Panc1 (cell line): ENCODE measurements around the gene NEB.

Experiments used
- POLR2AphosphoS5 ChIP-seq: IDR thresholded peaks from 2 replicates; pipeline ENCODE4 v1.6.1; 2012; ENCODE audit warnings: mild to moderate bottlenecking, low read depth, low read length, moderate library complexity
- SIN3A ChIP-seq: IDR thresholded peaks from 2 replicates; pipeline ENCODE4 v1.6.1; 2012; ENCODE audit warnings: low read depth, mild to moderate bottlenecking, low read length, moderate library complexity, borderline replicate concordance; ENCODE audit not compliant: insufficient read depth
- TCF7L2 ChIP-seq: IDR thresholded peaks from 2 replicates; pipeline ENCODE4 v1.6.1; 2011; ENCODE audit warnings: mild to moderate bottlenecking, low read depth, low read length, inconsistent platforms
- TF ChIP-seq, protein P1 (sequence below): fragments of 450-650 bp; IDR thresholded peaks from 2 replicates; pipeline ENCODE4 v1.5.1; 2017; ENCODE audit warnings: mild to moderate bottlenecking
- TF ChIP-seq, protein P2 (sequence below), 2 experiments: IDR thresholded peaks; 2 replicates each; pipeline ENCODE4 v1.6.1; 2011 to 2012; ENCODE audit warnings: low read depth in 2 of 2, control low read depth in 1 of 2, low read length in 1 of 2, mild to moderate bottlenecking in 1 of 2, moderate library complexity in 1 of 2; ENCODE audit not compliant: insufficient read depth in 1 of 2

DNA sequence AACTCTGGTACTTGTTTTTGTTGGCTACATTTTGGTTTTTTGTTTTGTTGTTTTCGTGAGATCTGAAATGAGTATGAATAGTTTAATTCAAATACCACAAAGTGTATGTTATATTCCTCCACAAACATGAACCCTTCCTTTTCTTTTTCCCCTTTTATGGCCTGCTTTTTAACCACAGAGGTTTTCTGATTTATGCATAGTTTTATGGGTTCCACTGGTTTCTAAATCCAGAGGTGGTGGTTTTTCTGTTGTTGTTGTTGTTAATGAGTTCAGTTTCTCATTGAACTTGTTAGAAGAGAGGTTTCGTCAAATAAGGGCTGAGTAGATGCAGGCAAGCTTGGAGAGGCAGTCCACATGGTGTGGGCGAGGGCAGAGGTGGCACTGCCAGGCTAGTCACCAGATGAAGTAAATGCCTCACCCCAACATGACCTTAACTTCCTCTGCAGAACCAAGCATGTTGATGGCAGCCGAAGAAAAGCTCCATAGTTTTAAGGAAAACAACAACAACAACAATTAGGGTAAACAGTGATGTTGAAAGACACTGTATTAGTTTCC lies 252.0 kb downstream of the NEB start:
- TF ChIP-seq POLR2AphosphoS5 (no peak), TCF7L2 (no peak), SIN3A (no peak)
- TF ChIP-seq, protein P1, sequence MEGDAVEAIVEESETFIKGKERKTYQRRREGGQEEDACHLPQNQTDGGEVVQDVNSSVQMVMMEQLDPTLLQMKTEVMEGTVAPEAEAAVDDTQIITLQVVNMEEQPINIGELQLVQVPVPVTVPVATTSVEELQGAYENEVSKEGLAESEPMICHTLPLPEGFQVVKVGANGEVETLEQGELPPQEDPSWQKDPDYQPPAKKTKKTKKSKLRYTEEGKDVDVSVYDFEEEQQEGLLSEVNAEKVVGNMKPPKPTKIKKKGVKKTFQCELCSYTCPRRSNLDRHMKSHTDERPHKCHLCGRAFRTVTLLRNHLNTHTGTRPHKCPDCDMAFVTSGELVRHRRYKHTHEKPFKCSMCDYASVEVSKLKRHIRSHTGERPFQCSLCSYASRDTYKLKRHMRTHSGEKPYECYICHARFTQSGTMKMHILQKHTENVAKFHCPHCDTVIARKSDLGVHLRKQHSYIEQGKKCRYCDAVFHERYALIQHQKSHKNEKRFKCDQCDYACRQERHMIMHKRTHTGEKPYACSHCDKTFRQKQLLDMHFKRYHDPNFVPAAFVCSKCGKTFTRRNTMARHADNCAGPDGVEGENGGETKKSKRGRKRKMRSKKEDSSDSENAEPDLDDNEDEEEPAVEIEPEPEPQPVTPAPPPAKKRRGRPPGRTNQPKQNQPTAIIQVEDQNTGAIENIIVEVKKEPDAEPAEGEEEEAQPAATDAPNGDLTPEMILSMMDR = no peak
- TF ChIP-seq, protein P2, sequence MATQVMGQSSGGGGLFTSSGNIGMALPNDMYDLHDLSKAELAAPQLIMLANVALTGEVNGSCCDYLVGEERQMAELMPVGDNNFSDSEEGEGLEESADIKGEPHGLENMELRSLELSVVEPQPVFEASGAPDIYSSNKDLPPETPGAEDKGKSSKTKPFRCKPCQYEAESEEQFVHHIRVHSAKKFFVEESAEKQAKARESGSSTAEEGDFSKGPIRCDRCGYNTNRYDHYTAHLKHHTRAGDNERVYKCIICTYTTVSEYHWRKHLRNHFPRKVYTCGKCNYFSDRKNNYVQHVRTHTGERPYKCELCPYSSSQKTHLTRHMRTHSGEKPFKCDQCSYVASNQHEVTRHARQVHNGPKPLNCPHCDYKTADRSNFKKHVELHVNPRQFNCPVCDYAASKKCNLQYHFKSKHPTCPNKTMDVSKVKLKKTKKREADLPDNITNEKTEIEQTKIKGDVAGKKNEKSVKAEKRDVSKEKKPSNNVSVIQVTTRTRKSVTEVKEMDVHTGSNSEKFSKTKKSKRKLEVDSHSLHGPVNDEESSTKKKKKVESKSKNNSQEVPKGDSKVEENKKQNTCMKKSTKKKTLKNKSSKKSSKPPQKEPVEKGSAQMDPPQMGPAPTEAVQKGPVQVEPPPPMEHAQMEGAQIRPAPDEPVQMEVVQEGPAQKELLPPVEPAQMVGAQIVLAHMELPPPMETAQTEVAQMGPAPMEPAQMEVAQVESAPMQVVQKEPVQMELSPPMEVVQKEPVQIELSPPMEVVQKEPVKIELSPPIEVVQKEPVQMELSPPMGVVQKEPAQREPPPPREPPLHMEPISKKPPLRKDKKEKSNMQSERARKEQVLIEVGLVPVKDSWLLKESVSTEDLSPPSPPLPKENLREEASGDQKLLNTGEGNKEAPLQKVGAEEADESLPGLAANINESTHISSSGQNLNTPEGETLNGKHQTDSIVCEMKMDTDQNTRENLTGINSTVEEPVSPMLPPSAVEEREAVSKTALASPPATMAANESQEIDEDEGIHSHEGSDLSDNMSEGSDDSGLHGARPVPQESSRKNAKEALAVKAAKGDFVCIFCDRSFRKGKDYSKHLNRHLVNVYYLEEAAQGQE (IDR thresholded peaks at IDR 0.05; ENCODE audit: insufficient read depth in 1 of 2, low read depth in 2 of 2, low read length in 1 of 2) = no peak
